ENCODE data around the gene LSAMP. TPM values are rescaled to one million over a fixed set of nuclear protein-coding genes. Genes with fewer than 3 reads are reported as not detected.

The LSAMP gene
- total and polyA plus RNA-seq, 7 donors: 0.23 to 47.1 (median 22.9) TPM

GRCh38 chr3:116087426-116087825 lies 357.9 kb downstream of the LSAMP start:
- no peaks in the 10 kb centered on the region for H3K36me3 ChIP-seq
- intact Hi-C loops (cut with DNase I): no loop called here
- no peaks in the 10 kb centered on the region for H3K27me3 ChIP-seq
- H3K9me3 ChIP-seq: no peaks in the 10 kb centered on the region
- no peak overlapping the region for H3K27ac ChIP-seq
- DNase-seq: no peak
- WGBS, 2 donors: 10 to 41% methylated on average over 1 of the region's 1 CpG
- H3K4me3 ChIP-seq: no peak overlapping the region
- no peaks in the 10 kb centered on the region for H3K4me1 ChIP-seq
- TF ChIP-seq EP300 (IDR thresholded peaks at IDR 0.05): no peak
- no peak for TF ChIP-seq CTCF (IDR thresholded peaks at IDR 0.05)
- no peak for TF ChIP-seq POLR2AphosphoS5 (IDR thresholded peaks at IDR 0.05)
- no peak for TF ChIP-seq POLR2A (IDR thresholded peaks at IDR 0.05)

- Histone ChIP-seq H3K27ac (no peak overlapping the region), H3K27me3 (no peaks in the 10 kb centered on the region), H3K9me3 (peaks cover 0 to 3% (median 0%) of the 10 kb centered on the region in 4 donors), H3K36me3 (no peaks in the 10 kb centered on the region), H3K4me3 (no peak overlapping the region), H3K4me1 (no peaks in the 10 kb centered on the region)
- TF ChIP-seq POLR2A (IDR thresholded peaks at IDR 0.05) (no peak), EP300 (IDR thresholded peaks at IDR 0.05) (no peak), CTCF (IDR thresholded peaks at IDR 0.05) (no peak), POLR2AphosphoS5 (IDR thresholded peaks at IDR 0.05) (no peak)
- WGBS, 2 donors: 61 to 66% methylated on average over 4 of the region's 4 CpGs
- DNase-seq: no peak
- intact Hi-C loops (cut with DNase I): no loop called here
These were observed 360.1 kb downstream of the LSAMP start for GRCh38 chr3:116084999-116085791.

GRCh38 chr3:116083683-116084082 lies 361.6 kb downstream of the LSAMP start:
- no peaks in the 10 kb centered on the region for H3K4me1 ChIP-seq
- H3K36me3 ChIP-seq: no peaks in the 10 kb centered on the region
- no peak for TF ChIP-seq EP300 (IDR thresholded peaks at IDR 0.05)
- TF ChIP-seq CTCF (IDR thresholded peaks at IDR 0.05): no peak
- TF ChIP-seq POLR2A (IDR thresholded peaks at IDR 0.05): no peak
- TF ChIP-seq POLR2AphosphoS5 (IDR thresholded peaks at IDR 0.05): no peak
- intact Hi-C loops (cut with DNase I): no loop called here
- WGBS, 2 donors: 82 to 92% methylated on average over 2 of the region's 2 CpGs
- peaks cover 0 to 3% (median 0%) of the 10 kb centered on the region in 4 donors for H3K9me3 ChIP-seq
- H3K27ac ChIP-seq: no peak overlapping the region
- no peak for DNase-seq
- H3K27me3 ChIP-seq: no peaks in the 10 kb centered on the region
- H3K4me3 ChIP-seq: no peak overlapping the region

GRCh38 chr3:116078561-116078960 lies 366.7 kb downstream of the LSAMP start:
- no peaks in the 10 kb centered on the region for H3K36me3 ChIP-seq
- H3K27ac ChIP-seq: no peak overlapping the region
- H3K4me1 ChIP-seq: no peaks in the 10 kb centered on the region
- no peak overlapping the region for H3K4me3 ChIP-seq
- WGBS, 2 donors: 92 to 93% methylated on average over 7 of the region's 7 CpGs
- H3K9me3 ChIP-seq: peaks cover 0 to 3% (median 0%) of the 10 kb centered on the region in 4 donors
- intact Hi-C loops (cut with DNase I): no loop called here
- DNase-seq: no peak
- no peak for TF ChIP-seq POLR2A (IDR thresholded peaks at IDR 0.05)
- no peak for TF ChIP-seq CTCF (IDR thresholded peaks at IDR 0.05)
- TF ChIP-seq EP300 (IDR thresholded peaks at IDR 0.05): no peak
- TF ChIP-seq POLR2AphosphoS5 (IDR thresholded peaks at IDR 0.05): no peak
- H3K27me3 ChIP-seq: no peaks in the 10 kb centered on the region

All from sigmoid colon (tissue), 7 donors.